Iris pigment epithelial cell (primary cell): ENCODE measurements around the gene CRYGA.

Source experiments
- DNase-seq: peaks from one replicate; pipeline ENCODE4 v3.0.0-alpha.2; 2011; ENCODE audit warnings: low read depth

CRYGA gene

GRCh38 chr2:208163489-208163888, at the start of gene CRYGA:
Gene CRYGA (minus strand): TSS chr2:208163589. CDS start chr2:208163556, 33 bp downstream.
- no peak for DNase-seq

GRCh38 chr2:208210688-208211451, 47.5 kb upstream of the CRYGA start:
- no peak for DNase-seq

GRCh38 chr2:208208335-208209085, 45.1 kb upstream of the CRYGA start:
- DNase-seq: no peak

- DNase-seq: no peak
These were observed 44.4 kb upstream of the CRYGA start for GRCh38 chr2:208207769-208208168.

- no peak for DNase-seq
These were observed 40.8 kb upstream of the CRYGA start for GRCh38 chr2:208204166-208204565.

GRCh38 chr2:208195531-208195930, 32.1 kb upstream of the CRYGA start:
- no peak for DNase-seq

GRCh38 chr2:208192611-208193236, 29.3 kb upstream of the CRYGA start:
- DNase-seq: no peak

GRCh38 chr2:208189810-208190503, 26.6 kb upstream of the CRYGA start, which contains the start of gene C2orf80:
Gene C2orf80 (minus strand): TSS chr2:208190030. CDS start chr2:208186986, 3,044 bp downstream.
- DNase-seq: no peak

GRCh38 chr2:208189069-208189809, 25.9 kb upstream of the CRYGA start:
- DNase-seq: no peak

- no peak for DNase-seq
These were observed 23.5 kb upstream of the CRYGA start for GRCh38 chr2:208186893-208187292.

GRCh38 chr2:208186465-208186864, 23.1 kb upstream of the CRYGA start:
- no peak for DNase-seq

- no peak for DNase-seq
These were observed 20.8 kb upstream of the CRYGA start for GRCh38 chr2:208183972-208184705.

GRCh38 chr2:208183526-208183925, 20.1 kb upstream of the CRYGA start:
- no peak for DNase-seq

GRCh38 chr2:208182835-208183234, 19.4 kb upstream of the CRYGA start:
- DNase-seq: no peak

GRCh38 chr2:208179028-208179609, 15.7 kb upstream of the CRYGA start:
- peak; percentile 16 for DNase-seq

GRCh38 chr2:208175840-208176153, 12.4 kb upstream of the CRYGA start:
- DNase-seq: no peak

- DNase-seq: peak; percentile 80
These were observed 11.9 kb upstream of the CRYGA start for GRCh38 chr2:208175069-208175839.

- DNase-seq: no peak
These were observed 10.8 kb upstream of the CRYGA start for GRCh38 chr2:208174144-208174543.

- DNase-seq: no peak
These were observed 8.7 kb upstream of the CRYGA start for GRCh38 chr2:208172125-208172524.
